ENCODE results near the gene SLC8B1.
"Not testable (repeated sequence)": the region's sequence is repeated elsewhere in the genome, so short reads cannot be mapped to it uniquely, and the experiment has no call there.

The SLC8B1 gene

DNA sequence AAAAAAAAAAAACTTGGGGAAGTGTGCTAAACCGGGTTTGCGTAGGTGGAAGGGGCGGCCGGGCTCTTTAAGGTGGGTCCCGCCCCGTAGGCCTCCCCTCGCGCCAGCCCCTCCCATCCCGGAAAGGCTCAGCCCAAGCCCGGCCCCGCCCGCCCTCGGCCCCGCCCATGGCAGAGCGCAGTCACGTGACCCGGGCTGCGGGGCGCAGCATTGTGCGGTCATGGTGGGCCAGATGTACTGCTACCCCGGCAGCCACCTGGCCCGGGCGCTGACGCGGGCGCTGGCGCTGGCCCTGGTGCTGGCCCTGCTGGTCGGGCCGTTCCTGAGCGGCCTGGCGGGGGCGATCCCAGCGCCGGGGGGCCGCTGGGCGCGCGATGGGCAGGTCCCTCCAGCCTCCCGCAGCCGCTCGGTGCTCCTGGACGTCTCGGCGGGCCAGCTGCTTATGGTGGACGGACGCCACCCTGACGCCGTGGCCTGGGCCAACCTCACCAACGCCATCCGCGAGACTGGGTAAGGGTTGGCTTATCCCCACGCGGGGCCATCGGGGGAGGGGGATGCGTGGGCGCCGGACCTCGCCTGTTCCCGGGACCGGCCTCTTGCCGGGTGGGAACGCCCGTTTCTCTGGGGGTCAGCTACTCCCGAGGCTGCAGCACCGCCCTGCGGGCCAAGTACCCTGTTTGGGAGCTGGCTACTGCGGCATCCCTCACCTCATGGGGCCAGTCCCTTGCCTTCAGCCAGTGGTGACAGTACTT, 23.6 kb upstream of the SLC8B1 start, which contains the start of gene PLBD2:
PLBD2 (plus strand) TSS at position 207 of the 752 bp plus-strand sequence; CDS start at position 221, 14 bp downstream.
- DNase-seq (ENCODE audit: low read depth in 2 of 2) = peak; percentile 90 to 93

DNA sequence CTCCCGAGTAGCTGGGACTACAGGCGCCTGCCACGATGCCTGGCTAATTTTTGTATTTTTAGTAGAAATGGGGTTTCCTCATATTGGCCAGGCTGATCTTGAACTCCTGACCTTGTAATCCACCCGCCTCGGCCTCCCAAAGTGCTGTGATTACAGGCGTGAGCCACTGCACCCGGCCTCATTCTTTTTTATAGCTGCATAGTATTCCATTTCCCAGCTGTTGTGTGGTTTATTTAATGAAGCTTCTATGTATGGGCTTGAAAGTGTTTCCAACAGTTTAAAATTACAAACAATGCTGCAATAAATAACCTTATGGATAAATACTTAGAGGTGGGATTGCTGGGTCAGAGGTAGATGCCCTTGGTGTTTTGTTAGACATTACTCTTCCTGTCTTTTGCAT, 19.3 kb upstream of the SLC8B1 start:
- not testable (repeated sequence) for DNase-seq (ENCODE audit: low read depth in 2 of 2)

DNA sequence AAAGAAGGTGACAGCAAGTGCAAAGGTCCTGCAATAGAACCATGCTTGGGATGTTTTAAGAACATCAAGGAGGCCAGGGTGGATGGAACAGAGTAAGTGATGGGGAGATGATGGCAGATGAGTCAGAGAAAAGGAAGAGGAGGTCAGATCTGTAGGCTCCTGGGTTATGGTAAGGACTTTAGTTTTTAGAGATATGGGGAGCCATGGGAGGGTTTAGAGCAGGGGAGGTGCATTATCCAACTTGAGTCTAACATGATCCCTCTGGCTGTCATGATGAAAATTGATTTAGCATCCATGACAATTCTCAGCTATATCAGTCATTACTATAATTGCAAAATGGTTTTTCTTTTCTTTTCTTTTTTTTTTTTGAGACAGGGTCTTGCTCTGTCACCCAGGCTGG, 16.2 kb upstream of the SLC8B1 start:
- no peak for DNase-seq (ENCODE audit: low read depth in 2 of 2)

DNA sequence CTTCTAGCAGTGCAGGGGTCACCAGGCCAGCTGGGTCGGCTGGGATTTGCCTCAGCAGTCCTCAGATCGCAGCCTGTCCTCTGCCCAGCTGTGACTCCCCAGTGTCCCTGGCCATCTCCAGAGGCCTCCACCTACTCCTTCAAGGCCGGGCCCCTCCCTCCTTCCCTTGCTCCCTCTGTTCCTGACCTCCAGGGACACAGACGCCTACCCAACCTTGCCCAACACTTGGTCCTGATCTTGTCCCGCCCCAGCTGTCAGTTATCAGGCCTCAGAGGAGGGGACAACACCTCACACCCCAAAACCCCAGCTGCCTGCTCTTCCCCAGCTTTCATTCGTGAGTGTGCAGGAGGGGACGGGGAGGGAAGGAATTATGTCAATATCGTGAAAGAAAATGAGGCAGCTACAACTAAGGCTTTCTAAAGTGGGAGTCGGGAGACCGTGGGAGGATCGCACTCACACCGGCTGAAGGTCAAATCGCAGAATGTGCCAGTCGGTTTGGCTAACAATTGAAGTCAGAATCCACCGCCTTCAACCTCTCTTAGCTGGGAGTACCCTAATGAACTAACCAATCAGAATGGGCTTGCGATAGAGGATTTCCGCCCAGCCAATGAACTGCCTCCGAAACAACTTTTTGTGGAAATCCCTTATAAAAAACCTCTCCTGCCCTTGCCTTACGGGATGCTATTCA, 14.1 kb upstream of the SLC8B1 start:
- no peak for DNase-seq (ENCODE audit: low read depth in 2 of 2)

DNA sequence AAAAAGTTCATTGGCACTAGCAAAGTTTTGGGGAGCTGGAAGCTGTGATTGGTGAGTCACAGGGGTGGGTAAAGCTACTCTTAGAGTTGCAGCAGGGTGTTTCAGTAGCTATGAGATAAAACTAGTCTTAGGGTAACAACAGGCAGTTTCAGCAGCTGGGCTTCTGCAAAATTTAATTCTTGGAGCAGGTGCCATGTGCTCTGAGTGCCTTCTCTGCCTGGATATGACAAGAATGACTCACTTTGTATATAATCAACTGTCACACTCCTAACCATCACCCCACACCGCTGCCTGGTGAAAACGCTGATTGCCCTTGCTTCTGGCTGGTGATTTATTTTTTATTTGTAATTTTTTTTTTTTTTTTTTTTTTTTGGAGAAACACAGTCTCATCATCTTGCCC, 13.0 kb upstream of the SLC8B1 start:
- no peak for DNase-seq (ENCODE audit: low read depth in 2 of 2)

DNA sequence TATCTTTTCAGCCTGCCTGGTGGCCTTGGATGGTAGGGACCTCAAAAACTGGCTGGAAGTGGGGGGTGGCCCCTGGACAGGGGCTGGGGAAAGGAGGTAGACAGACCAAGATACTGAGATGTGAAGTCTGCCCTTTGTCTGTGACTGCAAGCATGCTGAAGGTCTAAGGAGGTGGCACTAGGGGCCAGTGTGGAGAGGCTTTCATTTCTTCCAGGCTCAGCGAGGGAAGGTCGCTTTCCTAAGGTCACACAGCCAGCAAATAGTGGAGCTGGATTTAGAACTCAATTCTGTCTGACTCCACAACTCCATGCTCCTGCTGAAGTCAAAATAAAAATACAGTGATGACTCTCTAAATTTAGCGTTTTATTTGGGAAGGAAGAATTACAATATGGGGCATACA, 12.2 kb upstream of the SLC8B1 start:
- DNase-seq (ENCODE audit: low read depth in 2 of 2) = no peak

DNA sequence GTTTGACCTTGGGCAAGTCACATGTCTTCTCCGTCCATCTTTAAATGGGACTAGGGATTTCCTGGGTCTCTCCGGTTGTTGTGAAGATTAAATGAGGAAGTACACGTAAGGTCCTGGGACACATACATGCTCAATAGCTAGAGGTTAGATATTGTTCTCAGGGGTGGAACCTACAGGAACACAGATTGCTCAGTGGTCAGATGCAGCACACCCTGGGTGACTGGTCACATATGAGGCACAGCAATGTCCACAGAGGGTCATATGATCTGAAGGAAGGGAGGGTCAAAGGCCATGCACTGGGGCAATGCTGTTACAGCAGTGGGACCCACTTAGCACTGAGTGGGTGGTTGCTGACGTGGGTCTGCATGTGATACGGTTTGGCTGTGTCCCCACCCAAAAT, 11.4 kb upstream of the SLC8B1 start:
- no peak for DNase-seq (ENCODE audit: low read depth in 2 of 2)

DNA sequence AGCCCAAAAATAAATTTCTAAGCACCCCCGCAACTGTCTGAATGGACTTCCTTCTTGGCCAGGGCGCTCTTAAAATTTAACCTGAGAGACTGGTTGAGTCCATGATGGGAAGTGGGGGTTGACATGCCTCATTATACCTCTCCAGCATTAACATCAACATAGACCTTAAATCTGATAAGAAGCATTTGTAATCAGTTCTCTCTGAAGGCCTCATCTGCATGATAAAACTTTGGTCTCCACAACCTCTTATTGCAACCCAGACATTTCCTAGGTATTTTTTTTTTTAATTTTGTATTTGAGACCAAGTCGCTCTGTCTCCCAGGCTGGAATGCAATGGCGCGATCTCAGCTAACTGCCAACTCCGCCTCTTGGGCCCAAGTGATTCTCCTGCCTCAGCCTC, 10.4 kb upstream of the SLC8B1 start:
- no peak for DNase-seq (ENCODE audit: low read depth in 2 of 2)

DNA sequence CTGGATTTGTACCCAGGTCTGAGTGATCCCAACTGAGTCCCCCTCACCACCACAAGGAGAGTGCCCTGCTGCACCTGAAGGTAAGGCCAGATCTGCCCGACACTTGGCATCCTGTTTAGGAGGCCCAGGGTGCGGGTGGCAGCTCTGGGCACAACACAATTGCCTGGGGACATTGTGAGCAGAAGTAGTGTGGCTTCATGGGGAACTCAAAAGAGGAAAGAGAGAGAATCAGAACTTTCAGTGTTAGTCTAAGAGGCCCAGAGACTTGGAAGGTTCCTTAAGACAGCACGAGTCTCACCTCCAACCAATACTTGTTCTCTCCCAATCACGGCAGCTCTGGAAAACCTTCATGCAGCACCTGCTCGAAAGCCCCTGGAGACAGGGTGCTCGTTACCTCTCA, 6.6 kb upstream of the SLC8B1 start:
- DNase-seq (ENCODE audit: low read depth in 2 of 2) = no peak

DNA sequence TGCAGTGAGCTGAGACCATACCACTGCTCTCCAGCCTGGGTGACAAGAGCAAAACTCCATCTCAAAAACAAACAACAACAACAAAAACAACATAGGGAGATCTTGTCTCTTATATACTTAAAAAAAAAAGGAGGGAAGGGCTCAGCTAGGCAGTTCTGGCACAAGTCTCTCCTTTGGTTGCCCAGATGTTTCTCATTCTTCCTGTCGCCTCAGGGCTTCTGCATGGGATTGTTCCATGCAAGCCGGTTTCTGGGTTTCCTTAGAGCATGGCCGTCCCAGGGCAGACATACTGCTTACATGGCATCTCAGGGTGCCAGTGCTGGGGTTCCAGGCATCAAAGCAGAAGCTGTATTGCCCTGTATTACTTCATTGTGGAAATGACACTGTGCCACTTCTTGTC, 5.2 kb upstream of the SLC8B1 start:
- DNase-seq (ENCODE audit: low read depth in 2 of 2) = no peak

DNA sequence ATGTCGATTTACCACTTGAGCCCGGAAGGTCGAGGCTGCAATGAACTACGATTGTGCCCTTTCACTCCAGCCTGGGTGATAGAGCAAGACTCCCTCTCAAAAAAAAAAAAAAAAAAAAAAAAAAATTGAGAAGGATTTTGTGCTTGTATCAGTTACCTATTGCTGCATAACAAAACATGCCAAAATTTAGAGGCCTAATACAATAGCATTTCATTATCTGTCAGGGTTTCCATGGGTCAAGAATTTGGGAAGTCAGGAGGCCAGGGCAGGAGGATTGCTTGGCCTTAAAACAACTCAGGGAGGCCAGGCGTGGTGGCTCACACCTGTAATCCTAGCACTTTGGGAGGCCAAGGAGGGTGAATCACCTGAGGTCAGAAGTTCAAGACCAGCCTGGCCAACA, 4.6 kb upstream of the SLC8B1 start:
- no peak for DNase-seq (ENCODE audit: low read depth in 2 of 2)

DNA sequence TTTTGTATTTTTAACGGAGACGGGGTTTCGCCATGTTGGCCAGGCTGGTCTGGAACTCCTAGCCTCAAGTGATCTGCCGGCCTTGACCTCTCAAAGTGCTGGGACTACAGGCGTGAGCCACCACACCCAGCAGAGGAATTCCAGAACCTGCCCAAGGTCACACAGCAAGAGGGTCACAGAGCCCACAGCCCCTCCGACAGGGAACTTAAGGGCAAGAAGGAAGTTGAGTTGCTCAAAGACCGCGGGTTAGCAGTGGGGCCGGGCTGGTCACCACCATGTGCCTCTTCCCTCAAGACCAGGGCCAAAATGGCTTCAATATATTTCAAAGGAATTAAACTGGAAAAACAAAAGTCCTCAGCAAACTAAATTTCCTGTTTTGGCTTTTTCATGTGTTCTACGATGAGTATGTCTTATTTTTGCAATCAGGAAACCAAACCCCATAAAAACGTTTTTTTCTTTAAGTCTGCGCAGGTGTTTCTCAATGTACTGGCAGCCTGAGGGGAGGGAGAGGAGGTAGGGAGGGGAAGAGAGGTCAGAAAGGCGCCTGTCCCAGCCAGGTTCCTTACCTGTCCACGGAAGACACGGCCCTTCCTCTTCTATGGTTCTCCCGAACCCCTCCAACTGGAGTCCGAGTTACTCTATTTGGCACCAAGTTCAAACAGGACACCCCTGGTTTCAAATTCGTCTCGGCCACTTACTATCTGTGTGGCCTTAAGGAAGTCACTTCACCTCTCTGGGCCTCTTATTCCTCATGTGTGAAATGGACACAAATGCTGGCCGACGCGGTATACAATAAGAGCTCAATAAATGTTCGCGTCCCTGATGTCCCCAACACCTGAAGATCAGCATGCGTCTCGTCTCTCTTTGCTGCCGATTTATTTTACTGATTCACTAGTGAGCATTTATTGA, 778 bp downstream of the SLC8B1 start:
- no peak for DNase-seq (ENCODE audit: low read depth in 2 of 2)

DNA sequence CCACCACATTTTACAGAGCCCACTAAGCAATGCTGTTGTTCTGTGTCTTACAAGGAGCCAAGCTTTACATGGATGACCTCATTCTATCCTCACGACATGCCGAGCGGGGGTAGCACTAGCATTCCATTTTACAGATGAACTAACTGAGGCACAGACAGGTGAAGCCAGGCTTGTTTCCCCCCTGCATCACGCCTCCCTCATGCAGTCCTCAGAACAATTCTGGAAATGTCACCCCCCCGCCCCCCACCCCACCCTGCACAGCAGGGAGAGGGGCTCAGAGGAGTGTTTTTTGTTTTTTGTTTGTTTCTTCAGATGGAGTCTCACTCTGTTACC, 1.5 kb downstream of the SLC8B1 start:
- no peak for DNase-seq (ENCODE audit: low read depth in 2 of 2)

DNA sequence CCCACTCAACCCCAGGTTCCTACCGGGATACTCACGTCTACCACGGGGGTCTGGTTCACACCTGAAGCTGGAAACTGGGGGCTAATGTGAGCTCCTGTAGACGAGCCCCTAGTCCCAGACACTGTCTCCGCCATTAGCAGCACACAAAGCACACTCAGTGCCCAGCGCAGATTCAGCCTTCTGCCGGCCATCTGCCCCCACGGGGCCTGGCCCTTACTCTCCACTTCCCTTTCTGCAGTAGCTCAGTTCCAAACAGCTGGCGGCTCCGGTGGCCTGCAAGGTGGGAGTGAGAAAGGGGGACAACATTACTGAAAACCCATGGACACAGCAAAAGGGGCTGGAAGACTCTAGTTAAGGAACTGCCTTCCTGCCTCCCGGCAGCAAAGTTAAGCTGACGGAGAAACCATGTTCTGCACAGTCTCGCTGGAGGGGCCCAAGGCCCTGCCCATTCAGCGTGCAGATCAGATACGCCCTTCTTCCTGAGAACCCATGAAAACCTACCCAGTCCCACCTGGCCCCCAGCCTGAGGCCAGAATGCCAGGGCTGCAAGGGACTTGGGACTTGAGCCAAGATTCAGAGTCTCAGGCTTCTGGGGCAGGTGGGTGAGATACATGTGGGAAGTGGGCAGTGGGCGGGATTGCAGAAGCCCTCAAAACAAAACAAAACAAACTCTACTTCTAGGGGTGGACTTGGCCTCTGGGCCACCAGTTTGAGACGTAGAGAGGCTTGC, 2.1 kb downstream of the SLC8B1 start:
- DNase-seq (ENCODE audit: low read depth in 2 of 2) = no peak

DNA sequence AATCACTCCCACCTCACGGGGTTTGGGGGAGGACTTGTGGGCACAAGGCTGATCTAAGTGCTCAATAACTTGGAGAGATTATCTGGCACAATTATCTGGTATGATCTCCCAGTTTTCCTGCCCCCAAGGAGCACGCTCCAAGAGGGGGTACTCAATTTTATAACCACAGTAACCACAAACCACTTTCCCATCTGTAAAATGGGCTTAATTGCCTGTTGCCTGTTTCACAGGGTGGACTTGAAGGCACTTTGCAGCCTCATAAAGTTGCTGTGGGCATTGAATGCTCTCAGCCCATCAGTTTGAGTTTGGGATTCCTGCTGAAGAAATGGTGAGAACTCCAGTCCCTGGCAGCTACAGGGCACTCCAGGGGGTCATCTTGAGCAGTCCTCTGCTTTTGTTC, 4.4 kb downstream of the SLC8B1 start:
- no peak for DNase-seq (ENCODE audit: low read depth in 2 of 2)

DNA sequence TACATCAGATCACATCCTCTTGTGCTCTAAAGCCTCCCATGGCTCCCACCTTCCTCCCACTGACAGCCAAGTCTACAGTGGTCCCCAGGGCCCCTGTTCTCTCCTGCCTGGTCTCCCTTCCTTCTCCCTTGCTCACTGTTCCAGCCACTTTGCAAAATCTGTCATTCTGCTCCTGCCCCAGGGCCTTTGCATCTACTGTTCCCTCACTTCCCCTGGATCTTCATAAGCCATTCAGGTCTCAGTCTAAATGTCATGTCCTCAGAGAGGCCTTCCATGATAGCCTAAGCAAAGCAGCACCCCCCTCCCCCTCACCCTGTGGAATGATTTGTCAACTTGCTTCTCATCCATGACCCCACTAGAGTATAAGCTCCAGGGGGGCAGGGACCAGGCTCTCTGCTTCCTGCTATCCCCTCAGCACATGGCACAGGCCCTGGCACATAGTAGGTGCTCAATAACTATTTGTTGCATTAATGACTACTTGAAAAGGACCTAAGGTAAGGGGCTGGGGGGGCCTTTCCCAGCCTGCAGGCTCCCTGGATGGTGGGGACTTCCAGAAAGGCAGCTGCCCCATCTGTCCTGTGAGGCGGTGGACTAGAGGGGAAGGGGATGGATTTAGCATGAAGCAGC, 5.0 kb downstream of the SLC8B1 start:
- no peak for DNase-seq (ENCODE audit: low read depth in 2 of 2)

DNA sequence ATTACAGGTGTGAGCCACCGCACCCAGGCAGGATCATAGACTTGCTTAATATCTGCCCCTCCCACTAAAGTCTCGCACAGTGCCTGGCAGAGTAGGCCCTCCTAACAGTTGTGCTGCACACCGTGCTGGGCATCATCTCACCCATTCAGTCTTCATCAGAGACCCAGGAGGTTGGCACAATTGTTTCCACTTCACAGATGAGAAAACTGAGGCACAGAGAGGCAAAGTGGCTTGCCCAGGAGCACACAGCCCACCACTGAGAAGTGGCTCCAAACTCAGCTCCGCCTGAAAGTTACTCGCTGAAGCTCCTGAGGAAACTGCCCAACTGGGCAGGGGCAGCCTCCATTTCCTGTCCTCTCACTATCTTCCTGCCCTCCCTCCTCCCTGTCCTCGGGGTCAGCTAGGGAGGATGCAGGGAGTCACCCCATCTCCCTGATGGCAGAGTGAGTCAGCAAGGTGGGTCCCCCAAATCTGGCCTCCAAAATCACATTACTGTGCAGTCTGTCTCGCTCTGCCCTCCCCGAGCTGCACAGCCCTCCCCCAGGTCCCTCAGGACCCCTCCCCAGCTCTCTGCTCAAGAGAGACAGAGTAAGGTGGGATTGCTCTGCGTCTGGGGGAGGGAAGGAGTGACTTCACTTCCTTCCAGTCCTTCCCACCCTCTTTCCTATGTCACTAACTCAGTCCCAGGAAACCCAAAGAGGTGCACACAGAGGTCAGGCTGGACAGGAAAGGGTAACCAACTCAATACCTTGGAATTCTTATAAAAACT, 5.7 kb downstream of the SLC8B1 start:
- DNase-seq (ENCODE audit: low read depth in 2 of 2) = no peak

DNA sequence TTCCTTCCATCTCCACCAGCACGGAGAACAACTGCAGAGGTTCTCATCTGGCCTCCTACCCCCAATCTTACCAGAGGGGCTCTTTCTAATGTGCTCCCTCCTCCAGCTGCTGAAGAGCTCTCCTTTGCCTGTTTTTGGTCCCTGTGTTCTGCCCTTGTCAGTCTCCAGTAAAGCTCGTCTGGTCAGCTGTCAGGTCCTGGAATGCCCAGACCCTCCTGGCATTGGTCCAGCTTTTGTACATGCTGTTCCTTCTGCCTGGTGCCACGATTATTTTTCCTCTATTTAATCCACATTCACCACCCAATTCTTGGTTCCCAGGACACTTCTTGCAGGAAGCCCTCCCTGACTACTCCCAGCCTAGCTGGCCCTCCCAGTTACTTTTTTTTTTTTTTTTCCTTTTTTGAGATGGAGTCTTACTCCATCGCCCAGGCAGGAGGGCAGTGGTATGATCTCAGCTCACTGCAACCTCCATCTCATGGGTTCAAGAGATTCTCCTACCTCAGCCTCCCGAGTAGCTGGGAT, 6.5 kb downstream of the SLC8B1 start:
- DNase-seq (ENCODE audit: low read depth in 2 of 2) = no peak

DNA sequence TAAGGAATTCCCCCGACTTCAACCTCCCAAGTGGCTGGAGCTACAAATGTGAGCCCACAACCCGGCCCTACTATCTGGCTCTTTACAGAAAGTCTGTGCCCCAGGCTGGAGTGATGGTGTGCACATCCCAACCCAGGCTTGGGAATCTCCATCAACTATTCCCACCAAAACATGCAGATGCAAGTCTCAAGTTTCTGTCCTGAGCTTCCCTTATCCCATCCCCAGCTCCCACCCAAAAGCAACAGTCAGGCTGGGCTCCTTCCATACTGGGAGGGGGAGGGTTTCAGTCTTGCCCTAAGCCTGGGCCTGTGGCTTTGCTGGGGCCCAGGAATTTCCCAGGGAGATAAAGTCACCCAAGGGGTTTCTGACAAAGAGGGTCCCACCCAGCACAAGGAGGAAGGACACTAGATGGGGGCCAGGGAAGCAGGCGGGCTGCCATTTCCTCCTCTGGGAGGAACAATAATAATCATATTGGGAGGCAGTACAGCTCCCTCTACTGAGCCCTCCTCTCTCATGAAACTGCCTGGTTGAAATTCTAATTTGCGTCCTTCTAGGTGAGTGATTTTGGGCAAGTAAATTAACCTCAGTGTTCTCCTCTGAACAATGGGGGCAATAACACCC, 8.0 kb downstream of the SLC8B1 start:
- DNase-seq (ENCODE audit: low read depth in 2 of 2) = no peak

DNA sequence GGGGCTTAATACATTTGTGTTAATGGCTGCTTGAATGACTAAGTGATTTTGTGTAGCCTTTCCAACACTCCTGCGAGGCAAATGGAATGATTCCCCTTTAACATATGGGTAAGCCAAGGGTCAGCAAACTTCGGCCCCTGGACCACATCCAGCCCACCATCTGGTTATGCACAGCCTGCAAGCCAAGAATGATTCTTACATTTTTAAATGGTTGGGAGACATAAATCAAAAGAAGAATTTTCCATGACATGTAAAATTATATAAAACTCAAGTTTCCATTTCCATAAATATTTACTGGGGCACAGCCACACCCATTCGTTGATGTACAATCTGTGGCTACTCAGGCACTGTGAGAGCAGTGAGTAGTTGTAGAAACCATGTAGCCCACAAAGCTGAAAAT, 9.0 kb downstream of the SLC8B1 start:
- DNase-seq (ENCODE audit: low read depth in 2 of 2) = no peak
